CD4-positive, alpha-beta T cell (primary cell): ENCODE data around the gene ADAM8. TPM values are rescaled to one million over a fixed set of nuclear protein-coding genes. Genes with fewer than 3 reads are reported as not detected.

Experiments used
- ATAC-seq: fragments of 200-7000 bp; cut with Tn5 transposase; one replicate; pipeline ENCODE4 v1.10.0; 2022; ENCODE audit warnings: mild to moderate bottlenecking; ENCODE audit not compliant: poor library complexity
- CTCF ChIA-PET: fragments of 350-600 bp; sonication (Branson Sonifier 250); formaldehyde crosslinking; loops from one replicate; lab custom pipeline; 2021; ENCODE audit warnings: antibody characterized with exemption, inconsistent platforms; lab: Charles Lee
- POLR2A ChIA-PET: fragments of 350-600 bp; sonication (Branson Sonifier 250); formaldehyde crosslinking; loops from one replicate; lab custom pipeline; 2021; ENCODE audit warnings: antibody characterized with exemption, inconsistent platforms; lab: Charles Lee
- DNase-seq, 14 experiments: peaks; one replicate each; pipeline ENCODE4 v3.0.0-alpha.2; 2013 to 2020; ENCODE audit warnings: mixed read lengths in 2 of 14
- H3K27ac ChIP-seq, 2 donors: one replicate each; pipeline versions ENCODE4 v1.5.1 to v1.7.0; 2013; ENCODE audit warnings: low read length in 2 of 2, low read depth in 1 of 2, mild to moderate bottlenecking in 1 of 2
- H3K27me3 ChIP-seq, 2 experiments: 1 replicate in 1 of 2; 2 replicates in 1 of 2; pipeline versions ENCODE4 v1.6.1 to v1.7.0; 2013; ENCODE audit warnings: low read length in 2 of 2, control low read depth in 1 of 2, mild to moderate bottlenecking in 1 of 2, moderate library complexity in 1 of 2; ENCODE audit not compliant: insufficient read depth in 2 of 2, control insufficient read depth in 1 of 2
- H3K36me3 ChIP-seq: one replicate; pipeline ENCODE4 v1.6.1; 2013; ENCODE audit warnings: low read length, control low read depth; ENCODE audit not compliant: insufficient read depth
- H3K4me1 ChIP-seq: one replicate; pipeline ENCODE4 v1.6.1; 2013; ENCODE audit warnings: low read length, control low read depth; ENCODE audit not compliant: insufficient read depth
- H3K4me3 ChIP-seq: one replicate; pipeline ENCODE4 v1.5.1; 2013; ENCODE audit warnings: mild to moderate bottlenecking, low read length, moderate library complexity
- H3K9me3 ChIP-seq, 2 experiments: 1 replicate in 1 of 2; 2 replicates in 1 of 2; pipeline versions ENCODE4 v1.6.1 to v1.7.0; 2013; ENCODE audit warnings: low read length in 2 of 2, mild to moderate bottlenecking in 2 of 2, control low read depth in 1 of 2, moderate library complexity in 1 of 2; ENCODE audit not compliant: control insufficient read depth in 1 of 2, insufficient read depth in 1 of 2
- H3K27ac Mint-ChIP-seq: one replicate; pipeline ENCODE4 v1.8.0; 2020; ENCODE audit warnings: mixed read lengths
- H3K27me3 Mint-ChIP-seq: one replicate; pipeline ENCODE4 v1.8.0; 2021; ENCODE audit warnings: mixed read lengths
- H3K36me3 Mint-ChIP-seq: one replicate; pipeline ENCODE4 v1.8.0; 2021; ENCODE audit warnings: low read depth, mixed read lengths
- H3K4me1 Mint-ChIP-seq: one replicate; pipeline ENCODE4 v1.8.0; 2021; ENCODE audit warnings: low read depth, mixed read lengths
- H3K4me3 Mint-ChIP-seq: one replicate; pipeline ENCODE4 v1.8.0; 2020; ENCODE audit warnings: mild to moderate bottlenecking, mixed read lengths
- H3K9me3 Mint-ChIP-seq: one replicate; pipeline ENCODE4 v1.8.0; 2020; ENCODE audit warnings: mixed read lengths
- intact Hi-C, 2 experiments: fragments of 100-400 bp; cut with DNase I in 1 of 2; cut with micrococcal nuclease in 1 of 2; formaldehyde crosslinking; loops; one replicate each; pipeline versions ENCODE4 v1.15.1 to v1.9.0; 2023 to 2025; cut with DNase I, micrococcal nuclease
- total RNA-seq, 174 experiments: library from RNA in 2 of 174; stranded (reverse) in 2 of 174; gene quantifications; one replicate each; pipeline ENCODE4 v1.2.3 and lab custom pipeline; 2021 to 2026
- TF ChIP-seq, protein P1 (sequence below): fragments of 200-600 bp; IDR thresholded peaks from one replicate; pipeline ENCODE4 v1.8.0; 2022; ENCODE audit warnings: antibody characterized with exemption, mild to moderate bottlenecking

ADAM8 gene
- total RNA-seq, 2 experiments from 2014 or later, result 95.6 to 95.9 TPM

DNA sequence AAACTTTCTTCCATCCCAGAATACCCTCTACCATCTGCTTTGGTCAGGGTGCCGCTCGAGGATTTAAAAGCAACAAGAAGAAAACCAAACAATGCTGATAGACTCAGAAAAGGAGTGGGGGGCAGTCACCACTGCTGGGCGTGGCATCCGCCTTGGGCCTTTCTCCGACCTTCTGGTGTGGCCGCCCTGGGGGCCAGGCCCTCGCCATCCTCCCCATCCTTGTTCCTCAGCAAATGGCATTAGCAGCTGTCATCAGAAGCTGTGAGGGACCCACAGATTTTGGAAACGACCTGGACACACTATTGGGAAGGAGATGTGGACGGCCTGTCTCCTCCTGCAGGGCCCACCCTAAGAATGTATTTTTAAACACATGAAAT lies 36.1 kb upstream of the ADAM8 start:
- Mint-ChIP-seq H3K27me3 (peaks cover 6% of the 10 kb centered on the region), H3K4me3 (peak overlapping the region; percentile 15), H3K27ac (no peak overlapping the region), H3K36me3 (peaks cover 41% of the 10 kb centered on the region), H3K9me3 (no peaks in the 10 kb centered on the region), H3K4me1 (peaks cover 12% of the 10 kb centered on the region)
- Histone ChIP-seq H3K27me3 (no peaks in the 10 kb centered on the region), H3K4me3 (no peak overlapping the region), H3K27ac (no peak overlapping the region), H3K4me1 (peaks cover 16% of the 10 kb centered on the region), H3K36me3 (peaks cover 37% of the 10 kb centered on the region), H3K9me3 (peaks cover 0 to 9% of the 10 kb centered on the region in 2 experiments)
- POLR2A ChIA-PET, result no interaction called here
- DNase-seq (no peak), ATAC-seq (no peak)
- TF ChIP-seq, protein P1, sequence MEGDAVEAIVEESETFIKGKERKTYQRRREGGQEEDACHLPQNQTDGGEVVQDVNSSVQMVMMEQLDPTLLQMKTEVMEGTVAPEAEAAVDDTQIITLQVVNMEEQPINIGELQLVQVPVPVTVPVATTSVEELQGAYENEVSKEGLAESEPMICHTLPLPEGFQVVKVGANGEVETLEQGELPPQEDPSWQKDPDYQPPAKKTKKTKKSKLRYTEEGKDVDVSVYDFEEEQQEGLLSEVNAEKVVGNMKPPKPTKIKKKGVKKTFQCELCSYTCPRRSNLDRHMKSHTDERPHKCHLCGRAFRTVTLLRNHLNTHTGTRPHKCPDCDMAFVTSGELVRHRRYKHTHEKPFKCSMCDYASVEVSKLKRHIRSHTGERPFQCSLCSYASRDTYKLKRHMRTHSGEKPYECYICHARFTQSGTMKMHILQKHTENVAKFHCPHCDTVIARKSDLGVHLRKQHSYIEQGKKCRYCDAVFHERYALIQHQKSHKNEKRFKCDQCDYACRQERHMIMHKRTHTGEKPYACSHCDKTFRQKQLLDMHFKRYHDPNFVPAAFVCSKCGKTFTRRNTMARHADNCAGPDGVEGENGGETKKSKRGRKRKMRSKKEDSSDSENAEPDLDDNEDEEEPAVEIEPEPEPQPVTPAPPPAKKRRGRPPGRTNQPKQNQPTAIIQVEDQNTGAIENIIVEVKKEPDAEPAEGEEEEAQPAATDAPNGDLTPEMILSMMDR, result no peak
- intact Hi-C loops, result no loop called here
- CTCF ChIA-PET, result no interaction called here

GRCh38 chr10:133312016-133312768 lies 35.5 kb upstream of the ADAM8 start:
- Histone ChIP-seq H3K27me3 (no peaks in the 10 kb centered on the region), H3K27ac (no peak overlapping the region), H3K4me1 (peaks cover 21% of the 10 kb centered on the region), H3K36me3 (peaks cover 37% of the 10 kb centered on the region), H3K4me3 (no peak overlapping the region), H3K9me3 (peaks cover 0 to 9% of the 10 kb centered on the region in 2 experiments)
- Mint-ChIP-seq H3K36me3 (peaks cover 45% of the 10 kb centered on the region), H3K27me3 (peaks cover 7% of the 10 kb centered on the region), H3K4me1 (peaks cover 18% of the 10 kb centered on the region), H3K4me3 (peak overlapping the region; percentile 11), H3K9me3 (no peaks in the 10 kb centered on the region), H3K27ac (peak overlapping the region; percentile 67)
- intact Hi-C loops, result no loop called here
- ChIA-PET POLR2A (no interaction called here), CTCF (no interaction called here)
- no peak for DNase-seq
- TF ChIP-seq, protein P1, result no peak
- no peak for ATAC-seq

GRCh38 chr10:133311570-133311969 lies 34.9 kb upstream of the ADAM8 start:
- ATAC-seq, result no peak
- POLR2A ChIA-PET, result no interaction called here

More at GRCh38 chr10:133311570-133311969, 34.9 kb upstream of the ADAM8 start:
- peaks cover 28% of the 10 kb centered on the region for H3K4me1 ChIP-seq
- no peaks in the 10 kb centered on the region for H3K27me3 ChIP-seq
- peak overlapping the region; percentile 20 for H3K4me3 Mint-ChIP-seq
- H3K4me3 ChIP-seq, result no peak overlapping the region
- H3K36me3 ChIP-seq, result peaks cover 37% of the 10 kb centered on the region
- no peaks in the 10 kb centered on the region for H3K9me3 Mint-ChIP-seq
- H3K27ac Mint-ChIP-seq, result peak overlapping the region; percentile 67
- H3K9me3 ChIP-seq, result peaks cover 0 to 9% of the 10 kb centered on the region in 2 experiments
- intact Hi-C loops, result no loop called here
- TF ChIP-seq, protein P1, result no peak
- CTCF ChIA-PET, result no interaction called here
- peaks cover 7% of the 10 kb centered on the region for H3K27me3 Mint-ChIP-seq
- H3K36me3 Mint-ChIP-seq, result peaks cover 45% of the 10 kb centered on the region
- H3K4me1 Mint-ChIP-seq, result peaks cover 24% of the 10 kb centered on the region
- no peak for DNase-seq
- H3K27ac ChIP-seq, result no peak overlapping the region
